ENCODE data around the gene PAX7.

DNA sequence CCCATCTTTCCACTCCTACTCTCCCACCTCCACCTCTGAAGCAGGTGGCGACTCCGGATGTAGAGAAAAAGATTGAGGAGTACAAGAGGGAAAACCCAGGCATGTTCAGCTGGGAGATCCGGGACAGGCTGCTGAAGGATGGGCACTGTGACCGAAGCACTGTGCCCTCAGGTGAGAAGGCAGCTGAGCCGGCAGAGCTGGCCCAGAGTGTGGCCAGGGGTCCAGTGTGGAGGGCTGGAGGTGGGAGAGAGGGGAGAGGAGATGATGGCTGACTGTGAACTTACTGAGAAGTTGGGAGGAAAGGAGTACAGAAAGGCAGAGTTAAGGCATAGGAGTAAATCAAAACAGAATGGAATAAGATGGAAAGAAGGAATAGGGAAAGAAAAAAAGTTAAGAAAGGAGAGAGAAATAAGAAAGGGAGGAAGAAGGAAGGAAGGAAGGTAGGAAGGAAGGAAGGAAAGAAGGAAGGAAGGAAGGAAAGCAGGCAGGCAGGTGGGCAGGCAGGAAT, 4.5 kb downstream of the PAX7 start:
- TF ChIP-seq, protein P1, sequence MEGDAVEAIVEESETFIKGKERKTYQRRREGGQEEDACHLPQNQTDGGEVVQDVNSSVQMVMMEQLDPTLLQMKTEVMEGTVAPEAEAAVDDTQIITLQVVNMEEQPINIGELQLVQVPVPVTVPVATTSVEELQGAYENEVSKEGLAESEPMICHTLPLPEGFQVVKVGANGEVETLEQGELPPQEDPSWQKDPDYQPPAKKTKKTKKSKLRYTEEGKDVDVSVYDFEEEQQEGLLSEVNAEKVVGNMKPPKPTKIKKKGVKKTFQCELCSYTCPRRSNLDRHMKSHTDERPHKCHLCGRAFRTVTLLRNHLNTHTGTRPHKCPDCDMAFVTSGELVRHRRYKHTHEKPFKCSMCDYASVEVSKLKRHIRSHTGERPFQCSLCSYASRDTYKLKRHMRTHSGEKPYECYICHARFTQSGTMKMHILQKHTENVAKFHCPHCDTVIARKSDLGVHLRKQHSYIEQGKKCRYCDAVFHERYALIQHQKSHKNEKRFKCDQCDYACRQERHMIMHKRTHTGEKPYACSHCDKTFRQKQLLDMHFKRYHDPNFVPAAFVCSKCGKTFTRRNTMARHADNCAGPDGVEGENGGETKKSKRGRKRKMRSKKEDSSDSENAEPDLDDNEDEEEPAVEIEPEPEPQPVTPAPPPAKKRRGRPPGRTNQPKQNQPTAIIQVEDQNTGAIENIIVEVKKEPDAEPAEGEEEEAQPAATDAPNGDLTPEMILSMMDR (IDR thresholded peaks at IDR 0.05): no peak
- TF ChIP-seq POLR2A (IDR thresholded peaks at IDR 0.05): no peak
- TF ChIP-seq POLR2AphosphoS5 (IDR thresholded peaks at IDR 0.05): no peak

Data from sigmoid colon (tissue), 4 donors.